Stomach (tissue), 9 donors: ENCODE results near the gene RDH5. TPM values are rescaled to one million over a fixed set of nuclear protein-coding genes. Genes with fewer than 3 reads are reported as not detected.

ENCODE experiments used
- DNase-seq, 2 donors: peaks; one replicate each; pipeline versions ENCODE4 v3.0.0 to v3.0.0-alpha.2; 2013 to 2019
- H3K27ac ChIP-seq, 5 donors: fragments of 200-600 bp in 4 of 5; sonication (generic) in 4 of 5; one replicate each; pipeline ENCODE4 v1.5.1; 2013 to 2019; ENCODE audit warnings: mild to moderate bottlenecking in 1 of 5, moderate library complexity in 1 of 5
- H3K27me3 ChIP-seq, 3 donors: fragments of 200-600 bp; sonication (generic); one replicate each; pipeline ENCODE4 v1.5.1; 2017 to 2019; ENCODE audit warnings: mixed run types in 1 of 3
- H3K36me3 ChIP-seq, 4 donors: fragments of 200-600 bp; sonication (generic); 1 replicate in 3 of 4; 2 replicates in 1 of 4; pipeline ENCODE4 v1.5.1; 2016 to 2019
- H3K4me1 ChIP-seq, 4 donors: fragments of 200-600 bp; sonication (generic); one replicate each; pipeline ENCODE4 v1.5.1; 2016 to 2019
- H3K4me3 ChIP-seq, 4 donors: fragments of 200-600 bp; sonication (generic) in 3 of 4; one replicate each; pipeline ENCODE4 v1.5.1; 2016 to 2019; ENCODE audit warnings: mild to moderate bottlenecking in 1 of 4
- H3K9me3 ChIP-seq, 4 donors: fragments of 200-600 bp; sonication (generic); one replicate each; pipeline ENCODE4 v1.5.1; 2016 to 2019
- EP300 ChIP-seq: sonication (generic); formaldehyde crosslinking; IDR thresholded peaks from one replicate; pipeline ENCODE4 v1.6.1; 2017; ENCODE audit warnings: antibody characterized with exemption
- POLR2A ChIP-seq, 4 donors: fragments of 450-650 bp; IDR thresholded peaks; one replicate each; pipeline ENCODE4 v1.6.1; 2016; ENCODE audit warnings: antibody characterized with exemption in 4 of 4, control low read depth in 2 of 4, mild to moderate bottlenecking in 1 of 4, moderate library complexity in 1 of 4
- POLR2AphosphoS5 ChIP-seq, 3 donors: sonication (generic); formaldehyde crosslinking; IDR thresholded peaks; one replicate each; pipeline ENCODE4 v1.6.1; 2016; ENCODE audit warnings: antibody characterized with exemption in 3 of 3
- WGBS, 5 donors: extraction: QIAGEN DNeasy Blood & Tissue Kit in 3 of 5; methylation state at CpG; one replicate each; pipeline versions ENCODE4 v1.1.5 to v1.1.7; 2013 to 2018; 5-methylcytosine and 5-hydroxymethylcytosine counted together
- intact Hi-C: fragments of 100-400 bp; cut with DNase I; formaldehyde crosslinking; loops from one replicate; pipeline ENCODE4 v1.15.1; 2023; ENCODE audit warnings: low total_unique reads
- polyA plus RNA-seq, 3 donors: library from polyadenylated mRNA; stranded (reverse); fragments of 200-250 nt; gene quantifications; one replicate each; pipeline ENCODE4 v1.2.3, GENCODE V29; 2013
- total RNA-seq, 5 donors: library from RNA; depleted of rRNA; stranded (reverse); fragments of >200 nt; gene quantifications; one replicate each; pipeline versions ENCODE4 v1.1.0 to v1.2.3, GENCODE V29; 2014 to 2016
- TF ChIP-seq, protein P1 (sequence below), 7 experiments: fragments of 450-650 bp in 4 of 7; fragments of 200-600 bp in 3 of 7; sonication (generic) in 3 of 7; IDR thresholded peaks; one replicate each; pipeline ENCODE4 v1.5.1; 2016 to 2019; ENCODE audit warnings: antibody characterized with exemption in 7 of 7, control low read depth in 2 of 7, mild to moderate bottlenecking in 1 of 7
- donor health status: healthy with polysubstance abuse.
- donor health status: Bipolar disorder and iron deficiency.
- donor health status: healthy.

RDH5 gene
- total and polyA plus RNA-seq, 8 donors = 3.2 to 41.2 (median 10.1) TPM

DNA sequence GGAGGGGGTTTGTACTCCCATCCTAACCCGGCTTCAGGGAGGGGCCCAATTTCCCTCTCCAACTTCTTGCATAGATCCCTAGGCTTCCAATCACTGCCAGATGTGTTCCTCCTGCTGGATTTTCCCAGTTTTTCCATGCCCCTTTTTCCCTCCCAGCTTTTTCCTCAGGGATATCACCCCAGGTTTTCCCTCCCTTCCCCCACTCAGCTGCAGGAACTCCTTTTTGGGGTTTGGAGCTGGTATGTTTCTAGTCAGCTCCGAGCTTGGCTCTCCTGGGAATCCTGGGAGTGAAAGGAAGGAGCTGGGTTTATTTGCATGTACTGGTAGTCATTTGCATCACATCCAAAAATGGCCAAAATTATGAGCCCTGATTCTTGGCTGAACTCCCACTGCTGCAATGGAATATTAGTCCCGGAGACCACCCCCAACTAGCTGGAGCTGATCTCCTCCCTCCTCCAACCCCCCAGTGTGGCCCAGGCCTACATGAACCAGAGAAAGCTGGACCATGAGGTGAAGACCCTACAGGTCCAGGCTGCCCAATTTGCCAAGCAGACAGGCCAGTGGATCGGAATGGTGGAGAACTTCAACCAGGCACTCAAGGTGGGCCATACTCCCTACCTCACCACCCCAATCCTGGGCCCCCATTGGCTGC lies 1.4 kb upstream of the RDH5 start:
- Histone ChIP-seq H3K27ac (peak overlapping the region; percentile 44 to 100 (median 97)), H3K36me3 (peaks cover 0 to 24% (median 6%) of the 10 kb centered on the region in 4 donors), H3K4me1 (peaks cover 75 to 85% (median 82%) of the 10 kb centered on the region in 4 donors), H3K27me3 (no peaks in the 10 kb centered on the region), H3K4me3 (no peak overlapping the region), H3K9me3 (no peaks in the 10 kb centered on the region)
- intact Hi-C loops = no loop called here
- 57 to 81% (median 67%) methylated on average over 4 of the region's 4 CpGs for WGBS, 5 donors
- TF ChIP-seq, protein P1, sequence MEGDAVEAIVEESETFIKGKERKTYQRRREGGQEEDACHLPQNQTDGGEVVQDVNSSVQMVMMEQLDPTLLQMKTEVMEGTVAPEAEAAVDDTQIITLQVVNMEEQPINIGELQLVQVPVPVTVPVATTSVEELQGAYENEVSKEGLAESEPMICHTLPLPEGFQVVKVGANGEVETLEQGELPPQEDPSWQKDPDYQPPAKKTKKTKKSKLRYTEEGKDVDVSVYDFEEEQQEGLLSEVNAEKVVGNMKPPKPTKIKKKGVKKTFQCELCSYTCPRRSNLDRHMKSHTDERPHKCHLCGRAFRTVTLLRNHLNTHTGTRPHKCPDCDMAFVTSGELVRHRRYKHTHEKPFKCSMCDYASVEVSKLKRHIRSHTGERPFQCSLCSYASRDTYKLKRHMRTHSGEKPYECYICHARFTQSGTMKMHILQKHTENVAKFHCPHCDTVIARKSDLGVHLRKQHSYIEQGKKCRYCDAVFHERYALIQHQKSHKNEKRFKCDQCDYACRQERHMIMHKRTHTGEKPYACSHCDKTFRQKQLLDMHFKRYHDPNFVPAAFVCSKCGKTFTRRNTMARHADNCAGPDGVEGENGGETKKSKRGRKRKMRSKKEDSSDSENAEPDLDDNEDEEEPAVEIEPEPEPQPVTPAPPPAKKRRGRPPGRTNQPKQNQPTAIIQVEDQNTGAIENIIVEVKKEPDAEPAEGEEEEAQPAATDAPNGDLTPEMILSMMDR (IDR thresholded peaks at IDR 0.05) = no peak
- TF ChIP-seq EP300 = no peak
- TF ChIP-seq POLR2AphosphoS5 (IDR thresholded peaks at IDR 0.05) = no peak
- no peak for TF ChIP-seq POLR2A (IDR thresholded peaks at IDR 0.05)
- DNase-seq = peak in 1 of 2 donors; percentile 69

DNA sequence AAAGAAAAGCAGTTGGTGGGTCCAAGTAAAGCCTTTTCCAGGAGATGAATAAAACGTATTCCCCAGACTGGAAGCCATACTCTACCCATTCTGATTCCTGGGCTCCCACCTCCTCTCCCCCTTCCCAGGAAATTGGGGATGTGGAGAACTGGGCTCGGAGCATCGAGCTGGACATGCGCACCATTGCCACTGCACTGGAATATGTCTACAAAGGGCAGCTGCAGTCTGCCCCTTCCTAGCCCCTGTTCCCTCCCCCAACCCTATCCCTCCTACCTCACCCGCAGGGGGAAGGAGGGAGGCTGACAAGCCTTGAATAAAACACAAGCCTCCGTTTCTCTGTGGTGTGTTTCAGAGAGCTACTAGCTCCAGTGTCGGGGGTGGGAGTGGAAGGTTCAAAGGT lies 822 bp upstream of the RDH5 start:
- no peak overlapping the region for H3K4me3 ChIP-seq
- peaks cover 4 to 31% (median 12%) of the 10 kb centered on the region in 4 donors for H3K36me3 ChIP-seq
- WGBS, 5 donors = 69 to 76% (median 71%) methylated on average over 6 to 7 of the region's 7 CpGs
- DNase-seq = no peak
- H3K27me3 ChIP-seq = no peaks in the 10 kb centered on the region
- peak overlapping the region; percentile 69 to 100 (median 97) for H3K27ac ChIP-seq
- no peaks in the 10 kb centered on the region for H3K9me3 ChIP-seq
- intact Hi-C loops = no loop called here
- no peak for TF ChIP-seq POLR2A (IDR thresholded peaks at IDR 0.05)
- TF ChIP-seq POLR2AphosphoS5 (IDR thresholded peaks at IDR 0.05) = no peak
- TF ChIP-seq, protein P1 (IDR thresholded peaks at IDR 0.05) = no peak
- TF ChIP-seq EP300 = no peak
- peaks cover 82 to 91% (median 87%) of the 10 kb centered on the region in 4 donors for H3K4me1 ChIP-seq

DNA sequence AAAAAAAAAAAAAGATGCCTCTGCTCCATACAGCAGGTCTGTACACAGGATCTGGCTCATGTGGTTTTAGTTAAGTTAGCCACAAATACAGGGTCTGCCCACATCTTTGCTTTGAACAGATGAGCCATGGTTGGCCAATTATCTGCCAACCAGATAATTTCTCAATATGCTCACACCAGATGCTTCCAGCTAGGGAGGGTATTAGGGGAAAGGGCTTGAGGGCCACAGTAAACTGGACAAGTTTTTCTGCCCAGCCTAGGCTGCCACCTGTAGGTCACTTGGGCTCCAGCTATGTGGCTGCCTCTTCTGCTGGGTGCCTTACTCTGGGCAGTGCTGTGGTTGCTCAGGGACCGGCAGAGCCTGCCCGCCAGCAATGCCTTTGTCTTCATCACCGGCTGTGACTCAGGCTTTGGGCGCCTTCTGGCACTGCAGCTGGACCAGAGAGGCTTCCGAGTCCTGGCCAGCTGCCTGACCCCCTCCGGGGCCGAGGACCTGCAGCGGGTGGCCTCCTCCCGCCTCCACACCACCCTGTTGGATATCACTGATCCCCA lies 776 bp downstream of the RDH5 start:
- intact Hi-C loops = no loop called here
- TF ChIP-seq EP300 (no peak), POLR2A (IDR thresholded peaks at IDR 0.05) (no peak), POLR2AphosphoS5 (IDR thresholded peaks at IDR 0.05) (peak in 2 of 3 donors; percentile 41 to 88)
- TF ChIP-seq, protein P1 (IDR thresholded peaks at IDR 0.05) = peak in 4 of 7 experiments; percentile 45 to 74 (median 56)
- Histone ChIP-seq H3K27me3 (no peaks in the 10 kb centered on the region), H3K4me3 (peak overlapping the region in 1 of 4 donors; percentile 20), H3K4me1 (peaks cover 83 to 94% (median 92%) of the 10 kb centered on the region in 4 donors), H3K36me3 (peaks cover 19 to 47% (median 28%) of the 10 kb centered on the region in 4 donors), H3K27ac (peak overlapping the region; percentile 69 to 100 (median 97)), H3K9me3 (no peaks in the 10 kb centered on the region)
- DNase-seq = peak; percentile 84 to 85
- 6 to 29% (median 16%) methylated on average over 4 to 9 of the region's 9 CpGs for WGBS, 5 donors

DNA sequence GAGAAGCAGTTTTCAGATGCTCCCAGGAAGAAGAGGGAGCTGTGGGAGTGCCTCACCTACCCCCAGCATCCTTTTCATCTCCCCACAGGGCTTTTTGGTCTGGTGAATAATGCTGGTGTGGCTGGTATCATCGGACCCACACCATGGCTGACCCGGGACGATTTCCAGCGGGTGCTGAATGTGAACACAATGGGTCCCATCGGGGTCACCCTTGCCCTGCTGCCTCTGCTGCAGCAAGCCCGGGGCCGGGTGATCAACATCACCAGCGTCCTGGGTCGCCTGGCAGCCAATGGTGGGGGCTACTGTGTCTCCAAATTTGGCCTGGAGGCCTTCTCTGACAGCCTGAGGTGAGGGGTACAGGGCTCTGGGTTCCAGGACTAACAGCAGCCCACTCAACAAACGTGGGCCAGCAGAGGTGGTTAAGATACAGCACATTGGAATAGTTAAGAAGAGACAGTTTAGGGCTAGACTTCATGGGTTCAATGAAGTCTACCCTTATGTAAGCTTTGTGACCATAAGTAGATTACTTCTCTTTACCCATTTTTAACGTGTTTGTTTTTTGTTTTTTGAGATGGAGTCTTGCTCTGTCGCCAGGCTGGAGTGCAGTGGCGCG lies 1.5 kb downstream of the RDH5 start:
- no peak for TF ChIP-seq EP300
- TF ChIP-seq POLR2AphosphoS5 (IDR thresholded peaks at IDR 0.05) = no peak
- TF ChIP-seq, protein P1 (IDR thresholded peaks at IDR 0.05) = no peak
- no peak for TF ChIP-seq POLR2A (IDR thresholded peaks at IDR 0.05)
- Histone ChIP-seq H3K4me3 (peak overlapping the region in 1 of 4 donors; percentile 20), H3K27me3 (no peaks in the 10 kb centered on the region), H3K4me1 (peaks cover 89 to 98% (median 94%) of the 10 kb centered on the region in 4 donors), H3K36me3 (peaks cover 26 to 54% (median 35%) of the 10 kb centered on the region in 4 donors), H3K9me3 (no peaks in the 10 kb centered on the region), H3K27ac (peak overlapping the region; percentile 69 to 100 (median 97))
- no peak for DNase-seq
- WGBS, 5 donors = 42 to 74% (median 54%) methylated on average over 8 to 14 of the region's 14 CpGs
- intact Hi-C loops = no loop called here
